Ovary (tissue), 3 donors: ENCODE results near the gene GOLGA6A.

Source experiments
- CTCF ChIP-seq, 3 donors: fragments of 450-650 bp in 2 of 3; fragments of 200-600 bp in 1 of 3; IDR thresholded peaks; one replicate each; pipeline versions ENCODE4 v1.5.1 to v1.8.0; 2016 to 2022; ENCODE audit warnings: antibody characterized with exemption in 3 of 3, mild to moderate bottlenecking in 1 of 3
- EP300 ChIP-seq: sonication (generic); formaldehyde crosslinking; IDR thresholded peaks from one replicate; pipeline ENCODE4 v1.6.1; 2017; ENCODE audit warnings: antibody characterized with exemption
- donor health status: DM: no; HTN: no; CAD: no.

- TF ChIP-seq CTCF (IDR thresholded peaks at IDR 0.05) = no peak
- no peak for TF ChIP-seq EP300
These were observed 42.1 kb downstream of the GOLGA6A start for GRCh38 chr15:74040109-74040850.
